Effector memory CD8-positive, alpha-beta T cell (primary cell): ENCODE data around the gene PYY.
"Not testable (repeated sequence)": the region's sequence is repeated elsewhere in the genome, so short reads cannot be mapped to it uniquely, and the experiment has no call there.

Source experiments
- ATAC-seq: fragments of 150-1000 bp; cut with Tn5 transposase; replicated peaks from 2 replicates; pipeline ENCODE4 v1.10.0; 2021; ENCODE audit warnings: mild to moderate bottlenecking, moderate library complexity
- DNase-seq, 3 experiments: peaks; one replicate each; pipeline ENCODE4 v3.0.0; 2021
- H3K27ac Mint-ChIP-seq, 2 donors: one replicate each; pipeline ENCODE4 v1.8.0; 2022; ENCODE audit warnings: mild to moderate bottlenecking in 2 of 2, mixed read lengths in 2 of 2, moderate library complexity in 2 of 2
- H3K27me3 Mint-ChIP-seq, 2 donors: one replicate each; pipeline ENCODE4 v1.8.0; 2022; ENCODE audit warnings: mixed read lengths in 2 of 2
- H3K36me3 Mint-ChIP-seq: one replicate; pipeline ENCODE4 v1.8.0; 2022; ENCODE audit warnings: mild to moderate bottlenecking, moderate library complexity, mixed read lengths; ENCODE audit not compliant: insufficient read depth
- H3K4me1 Mint-ChIP-seq, 2 donors: one replicate each; pipeline ENCODE4 v1.8.0; 2022; ENCODE audit warnings: low read depth in 2 of 2, mixed read lengths in 2 of 2
- H3K4me3 Mint-ChIP-seq, 2 donors: one replicate each; pipeline ENCODE4 v1.8.0; 2022; ENCODE audit warnings: mild to moderate bottlenecking in 2 of 2, mixed read lengths in 2 of 2, moderate library complexity in 2 of 2
- H3K9me3 Mint-ChIP-seq, 2 donors: one replicate each; pipeline ENCODE4 v1.8.0; 2022; ENCODE audit warnings: mixed read lengths in 2 of 2

Gene PYY

GRCh38 chr17:43932357-43932756 is 21.4 kb downstream of the PYY start:
- DNase-seq (no peak), ATAC-seq (no peak)
- Mint-ChIP-seq H3K4me3 (no peak overlapping the region), H3K9me3 (no peaks in the 10 kb centered on the region), H3K4me1 (peaks cover 6 to 10% of the 10 kb centered on the region in 2 donors), H3K36me3 (peaks cover 3% of the 10 kb centered on the region), H3K27ac (no peak overlapping the region), H3K27me3 (peaks cover 0 to 16% of the 10 kb centered on the region in 2 donors)

GRCh38 chr17:43931062-43931571 is 22.6 kb downstream of the PYY start:
- Mint-ChIP-seq H3K27me3 (peaks cover 0 to 23% of the 10 kb centered on the region in 2 donors), H3K4me1 (peaks cover 10 to 13% of the 10 kb centered on the region in 2 donors), H3K27ac (peak overlapping the region in 1 of 2 donors; percentile 46), H3K4me3 (no peak overlapping the region), H3K36me3 (no peaks in the 10 kb centered on the region), H3K9me3 (no peaks in the 10 kb centered on the region)
- DNase-seq, result no peak
- no peak for ATAC-seq

- Mint-ChIP-seq H3K4me1 (peaks cover 10 to 13% of the 10 kb centered on the region in 2 donors), H3K36me3 (no peaks in the 10 kb centered on the region), H3K4me3 (peak overlapping the region in 1 of 2 donors; percentile 80), H3K9me3 (no peaks in the 10 kb centered on the region), H3K27ac (no peak overlapping the region), H3K27me3 (peaks cover 0 to 39% of the 10 kb centered on the region in 2 donors)
- DNase-seq (no peak), ATAC-seq (no peak)
These were observed 25.1 kb downstream of the PYY start for GRCh38 chr17:43928609-43929008.

- not testable (repeated sequence) for DNase-seq, H3K9me3 Mint-ChIP-seq, H3K36me3 Mint-ChIP-seq
- ATAC-seq, result peak; percentile 60
- peak overlapping the region; percentile 27 to 84 for H3K27ac Mint-ChIP-seq
- peaks cover 0 to 39% of the 10 kb centered on the region in 2 donors for H3K27me3 Mint-ChIP-seq
- peak overlapping the region; percentile 76 to 80 for H3K4me3 Mint-ChIP-seq
- peaks cover 10 to 13% of the 10 kb centered on the region in 2 donors for H3K4me1 Mint-ChIP-seq
These were observed 25.8 kb downstream of the PYY start for GRCh38 chr17:43927929-43928328.

- Mint-ChIP-seq H3K36me3 (no peaks in the 10 kb centered on the region), H3K27ac (peak overlapping the region; percentile 32 to 84), H3K9me3 (no peaks in the 10 kb centered on the region), H3K4me3 (peak overlapping the region; percentile 76 to 80), H3K4me1 (peaks cover 10 to 13% of the 10 kb centered on the region in 2 donors), H3K27me3 (peaks cover 0 to 39% of the 10 kb centered on the region in 2 donors)
- peak; percentile 41 for ATAC-seq
- no peak for DNase-seq
These were observed 26.5 kb downstream of the PYY start for GRCh38 chr17:43927060-43927864.

DNA sequence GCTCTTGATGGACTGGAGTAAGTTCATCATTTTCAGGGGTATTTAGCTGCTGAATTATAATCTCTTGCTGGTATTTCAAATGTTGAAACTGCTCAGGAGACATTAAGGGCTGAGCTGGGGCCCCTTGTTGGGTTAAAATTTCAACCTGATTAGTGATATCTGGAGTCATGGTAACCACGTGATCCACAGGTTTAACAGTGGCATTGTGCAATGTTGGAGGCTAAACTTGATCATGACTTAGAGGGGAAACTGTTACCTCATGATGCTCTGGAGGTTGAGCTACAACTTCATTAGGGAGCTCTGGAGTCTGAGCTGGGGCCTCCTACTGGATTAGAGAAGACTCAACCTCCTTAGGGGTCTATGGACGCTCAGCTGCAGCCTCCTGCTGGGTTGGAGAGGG is 29.2 kb downstream of the PYY start:
- no peak overlapping the region for H3K4me3 Mint-ChIP-seq
- peaks cover 10 to 13% of the 10 kb centered on the region in 2 donors for H3K4me1 Mint-ChIP-seq
- H3K27me3 Mint-ChIP-seq, result peaks cover 0 to 34% of the 10 kb centered on the region in 2 donors
- H3K9me3 Mint-ChIP-seq, result no peaks in the 10 kb centered on the region
- H3K27ac Mint-ChIP-seq, result no peak overlapping the region
- DNase-seq (no peak), ATAC-seq (no peak)
- H3K36me3 Mint-ChIP-seq, result no peaks in the 10 kb centered on the region

- Mint-ChIP-seq H3K9me3 (no peaks in the 10 kb centered on the region), H3K27me3 (peaks cover 6 to 18% of the 10 kb centered on the region in 2 donors), H3K4me1 (no peaks in the 10 kb centered on the region), H3K4me3 (no peak overlapping the region), H3K36me3 (no peaks in the 10 kb centered on the region), H3K27ac (no peak overlapping the region)
- ATAC-seq (no peak), DNase-seq (no peak)
These were observed 33.1 kb downstream of the PYY start for GRCh38 chr17:43920500-43921095.

GRCh38 chr17:43918026-43918389 is 35.7 kb downstream of the PYY start:
- Mint-ChIP-seq H3K9me3 (no peaks in the 10 kb centered on the region), H3K27ac (peak overlapping the region in 1 of 2 donors; percentile 32), H3K4me1 (no peaks in the 10 kb centered on the region), H3K27me3 (peaks cover 6 to 7% of the 10 kb centered on the region in 2 donors), H3K36me3 (no peaks in the 10 kb centered on the region), H3K4me3 (peak overlapping the region; percentile 40 to 68)
- ATAC-seq, result no peak
- DNase-seq, result no peak

DNA sequence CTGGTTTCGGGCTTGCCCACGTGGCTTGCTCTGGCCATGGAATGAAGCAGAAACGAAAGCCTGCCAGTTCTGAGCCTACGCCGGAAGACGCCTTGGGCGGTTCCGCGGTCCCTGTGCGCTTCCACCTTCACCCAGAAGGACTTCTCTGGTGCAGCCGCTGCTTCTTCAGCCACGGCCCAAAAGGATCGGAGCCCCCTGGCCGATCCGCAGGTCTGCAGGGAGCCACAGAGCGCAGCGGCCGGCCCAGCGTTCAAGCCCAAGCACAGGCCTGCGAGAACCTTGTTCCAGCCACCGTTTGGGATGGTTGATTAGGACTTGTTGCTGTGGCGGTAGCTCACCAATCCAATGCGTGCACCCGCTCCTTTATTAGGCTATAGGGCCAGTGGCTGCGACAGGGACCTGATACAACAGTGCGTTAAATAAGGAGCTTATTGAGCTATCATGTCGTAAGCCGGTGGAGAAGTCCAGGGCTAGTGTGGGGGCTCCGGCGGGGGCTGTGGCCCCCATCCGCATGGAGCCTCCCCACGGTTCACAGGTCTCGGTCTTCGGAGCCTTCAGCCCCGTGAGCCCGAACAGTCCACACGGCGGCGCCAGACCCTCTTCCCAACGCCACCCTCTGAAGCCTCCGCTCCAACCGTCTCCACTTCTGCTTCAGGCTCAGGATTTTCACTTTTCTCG is 36.3 kb downstream of the PYY start:
- H3K9me3 Mint-ChIP-seq, result no peaks in the 10 kb centered on the region
- peaks cover 6 to 7% of the 10 kb centered on the region in 2 donors for H3K27me3 Mint-ChIP-seq
- ATAC-seq (peak; percentile 88), DNase-seq (peak in 1 of 3 experiments; percentile 13)
- no peaks in the 10 kb centered on the region for H3K36me3 Mint-ChIP-seq
- no peaks in the 10 kb centered on the region for H3K4me1 Mint-ChIP-seq
- H3K27ac Mint-ChIP-seq, result peak overlapping the region in 1 of 2 donors; percentile 32
- H3K4me3 Mint-ChIP-seq, result peak overlapping the region; percentile 40 to 68

GRCh38 chr17:43917016-43917347 is 36.8 kb downstream of the PYY start:
- Mint-ChIP-seq H3K4me3 (peak overlapping the region; percentile 40 to 68), H3K27ac (no peak overlapping the region), H3K9me3 (no peaks in the 10 kb centered on the region), H3K36me3 (no peaks in the 10 kb centered on the region), H3K4me1 (no peaks in the 10 kb centered on the region), H3K27me3 (peaks cover 6 to 7% of the 10 kb centered on the region in 2 donors)
- ATAC-seq (no peak), DNase-seq (no peak)

DNA sequence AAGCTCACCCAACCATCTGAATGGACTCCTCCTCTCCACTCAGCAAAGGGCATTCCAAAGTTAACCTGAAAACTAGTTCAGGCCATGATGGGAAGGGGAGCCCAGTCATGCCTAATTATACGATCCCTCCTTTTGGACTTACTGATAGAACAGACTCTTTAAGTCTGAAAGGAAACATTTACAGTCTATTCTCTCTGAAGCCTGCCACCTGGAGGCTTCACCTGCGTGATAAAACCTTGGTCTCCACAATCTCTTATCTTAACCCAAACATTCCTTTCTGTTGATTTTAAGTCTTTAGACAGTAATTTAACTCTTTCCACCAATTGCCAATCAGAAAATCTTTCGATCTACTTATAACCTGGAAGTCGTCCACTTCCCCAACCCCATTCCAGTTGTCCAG is 37.4 kb downstream of the PYY start:
- Mint-ChIP-seq H3K27ac (no peak overlapping the region), H3K36me3 (no peaks in the 10 kb centered on the region), H3K4me3 (no peak overlapping the region), H3K9me3 (no peaks in the 10 kb centered on the region), H3K4me1 (no peaks in the 10 kb centered on the region), H3K27me3 (peaks cover 6 to 7% of the 10 kb centered on the region in 2 donors)
- no peak for ATAC-seq
- DNase-seq, result no peak

- Mint-ChIP-seq H3K27me3 (peaks cover 6 to 7% of the 10 kb centered on the region in 2 donors), H3K36me3 (no peaks in the 10 kb centered on the region), H3K4me3 (no peak overlapping the region), H3K9me3 (no peaks in the 10 kb centered on the region), H3K27ac (no peak overlapping the region), H3K4me1 (no peaks in the 10 kb centered on the region)
- DNase-seq, result no peak
- no peak for ATAC-seq
These were observed 38.2 kb downstream of the PYY start for GRCh38 chr17:43915559-43915958.

DNA sequence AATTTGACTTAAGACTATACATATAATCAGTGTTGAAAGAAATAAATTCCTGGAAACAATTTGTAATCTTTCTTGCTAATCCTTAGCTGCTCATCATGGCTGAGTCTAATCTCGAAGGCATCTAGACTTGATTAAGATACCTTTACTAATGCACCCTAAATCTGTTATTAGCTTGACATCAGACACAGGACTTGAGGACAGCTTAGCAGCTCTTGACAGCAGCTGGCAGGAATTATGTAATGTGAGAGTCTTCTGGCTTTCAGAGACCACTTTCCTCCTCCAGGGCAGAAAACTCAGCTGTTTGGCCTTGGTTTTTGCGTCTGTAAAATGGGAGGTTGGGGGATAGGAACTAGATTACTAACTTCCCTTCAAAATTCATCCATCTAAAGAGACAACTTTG is 39.3 kb downstream of the PYY start:
- peaks cover 6 to 7% of the 10 kb centered on the region in 2 donors for H3K27me3 Mint-ChIP-seq
- no peaks in the 10 kb centered on the region for H3K36me3 Mint-ChIP-seq
- no peak overlapping the region for H3K27ac Mint-ChIP-seq
- ATAC-seq, result no peak
- no peaks in the 10 kb centered on the region for H3K9me3 Mint-ChIP-seq
- no peak for DNase-seq
- H3K4me3 Mint-ChIP-seq, result no peak overlapping the region
- no peaks in the 10 kb centered on the region for H3K4me1 Mint-ChIP-seq
